Gastroesophageal sphincter (tissue), 4 donors: ENCODE results near the gene SAE1. TPM values are rescaled to one million over a fixed set of nuclear protein-coding genes. Genes with fewer than 3 reads are reported as not detected.
A peak's percentile ranks its signal among the peaks of the same experiment; 100 is the strongest.

Source experiments
- ATAC-seq: fragments of 150-250 bp; one replicate; pipeline ENCODE4 v1.9.1; 2016; ENCODE audit warnings: mild to moderate bottlenecking, moderate library complexity
- H3K27ac ChIP-seq, 4 donors: fragments of 200-600 bp; sonication (generic) in 3 of 4; 1 replicate in 3 of 4; 2 replicates in 1 of 4; pipeline ENCODE4 v1.5.1; 2016 to 2019
- H3K27me3 ChIP-seq: fragments of 200-600 bp; sonication (generic); one replicate; pipeline ENCODE4 v1.5.1; 2019
- H3K36me3 ChIP-seq, 2 donors: fragments of 200-600 bp; sonication (generic); one replicate each; pipeline ENCODE4 v1.5.1; 2019; ENCODE audit warnings: control low read depth in 1 of 2
- H3K4me1 ChIP-seq, 3 donors: fragments of 200-600 bp; sonication (generic); 1 replicate in 2 of 3; 2 replicates in 1 of 3; pipeline ENCODE4 v1.5.1; 2016 to 2019; ENCODE audit warnings: control low read depth in 2 of 3
- H3K4me3 ChIP-seq, 2 donors: fragments of 200-600 bp; sonication (generic); one replicate each; pipeline ENCODE4 v1.5.1; 2019; ENCODE audit warnings: mild to moderate bottlenecking in 1 of 2, moderate library complexity in 1 of 2
- H3K9me3 ChIP-seq, 3 donors: fragments of 200-600 bp; sonication (generic); one replicate each; pipeline ENCODE4 v1.5.1; 2017 to 2019; ENCODE audit warnings: control low read depth in 2 of 3
- EP300 ChIP-seq: sonication (generic); formaldehyde crosslinking; IDR thresholded peaks from one replicate; pipeline ENCODE4 v1.6.1; 2017; ENCODE audit warnings: antibody characterized with exemption, mild to moderate bottlenecking
- POLR2A ChIP-seq, 2 donors: fragments of 450-650 bp; IDR thresholded peaks; one replicate each; pipeline ENCODE4 v1.6.1; 2017; ENCODE audit warnings: antibody characterized with exemption in 2 of 2, mild to moderate bottlenecking in 2 of 2, moderate library complexity in 1 of 2
- POLR2AphosphoS5 ChIP-seq: sonication (generic); formaldehyde crosslinking; IDR thresholded peaks from one replicate; pipeline ENCODE4 v1.6.1; 2017; ENCODE audit warnings: antibody characterized with exemption
- WGBS, 2 donors: methylation state at CpG; one replicate each; pipeline ENCODE4 v1.1.5; 2018; ENCODE audit warnings: low coverage in 1 of 2; 5-methylcytosine and 5-hydroxymethylcytosine counted together
- total RNA-seq, 4 donors: library from RNA; depleted of rRNA; stranded (reverse); fragments of >200 nt; gene quantifications; one replicate each; pipeline ENCODE4 v1.1.0, GENCODE V29; 2016
- TF ChIP-seq, protein P1 (sequence below), 4 experiments: fragments of 200-600 bp in 2 of 4; fragments of 450-650 bp in 2 of 4; sonication (generic) in 1 of 4; IDR thresholded peaks; one replicate each; pipeline ENCODE4 v1.5.1; 2017 to 2019; ENCODE audit warnings: antibody characterized with exemption in 4 of 4, mild to moderate bottlenecking in 2 of 4, moderate library complexity in 2 of 4

The SAE1 gene
- total RNA-seq, 4 donors from 2014 or later, result 134 to 157 (median 153) TPM

DNA sequence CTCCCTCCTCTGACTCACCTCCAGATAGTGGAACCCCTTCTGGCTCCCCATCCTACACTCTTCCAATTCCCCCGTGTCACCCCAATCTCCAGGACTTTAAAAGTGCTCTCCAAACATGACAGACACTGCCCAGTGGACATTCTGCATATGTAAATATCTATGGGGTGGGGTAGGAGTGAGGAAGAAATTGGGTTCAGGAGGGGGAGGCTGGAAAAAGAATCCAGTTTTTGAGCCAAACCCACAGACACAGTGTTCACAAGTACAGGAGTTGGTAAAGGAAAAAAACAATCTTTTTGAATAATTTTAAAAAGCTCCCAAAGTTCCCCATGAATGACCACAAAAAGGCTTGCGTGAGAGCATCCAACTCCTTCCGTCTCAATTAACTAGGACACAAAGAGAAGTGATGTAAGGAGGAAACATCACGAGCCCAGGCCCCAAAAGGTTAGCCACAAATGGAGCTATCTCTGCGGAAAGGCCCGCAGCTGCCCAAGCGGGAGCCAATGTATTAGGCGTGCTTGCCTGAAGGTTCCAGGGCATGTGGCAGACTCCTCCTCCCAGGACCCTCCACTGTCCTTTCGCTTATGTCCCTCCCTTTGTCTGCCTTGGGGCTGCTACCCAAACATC lies 35.0 kb upstream of the SAE1 start:
- Histone ChIP-seq H3K27ac (peak overlapping the region in 3 of 4 donors; percentile 38 to 43 (median 41)), H3K36me3 (peaks cover 0 to 37% of the 10 kb centered on the region in 2 donors), H3K4me3 (no peak overlapping the region), H3K27me3 (no peaks in the 10 kb centered on the region), H3K9me3 (no peaks in the 10 kb centered on the region), H3K4me1 (peaks cover 0 to 79% (median 22%) of the 10 kb centered on the region in 3 donors)
- no peak for ATAC-seq
- WGBS, 2 donors, result 71 to 83% methylated on average over 7 to 8 of the region's 9 CpGs
- no peak for TF ChIP-seq POLR2A (IDR thresholded peaks at IDR 0.05)
- no peak for TF ChIP-seq POLR2AphosphoS5
- TF ChIP-seq, protein P1, sequence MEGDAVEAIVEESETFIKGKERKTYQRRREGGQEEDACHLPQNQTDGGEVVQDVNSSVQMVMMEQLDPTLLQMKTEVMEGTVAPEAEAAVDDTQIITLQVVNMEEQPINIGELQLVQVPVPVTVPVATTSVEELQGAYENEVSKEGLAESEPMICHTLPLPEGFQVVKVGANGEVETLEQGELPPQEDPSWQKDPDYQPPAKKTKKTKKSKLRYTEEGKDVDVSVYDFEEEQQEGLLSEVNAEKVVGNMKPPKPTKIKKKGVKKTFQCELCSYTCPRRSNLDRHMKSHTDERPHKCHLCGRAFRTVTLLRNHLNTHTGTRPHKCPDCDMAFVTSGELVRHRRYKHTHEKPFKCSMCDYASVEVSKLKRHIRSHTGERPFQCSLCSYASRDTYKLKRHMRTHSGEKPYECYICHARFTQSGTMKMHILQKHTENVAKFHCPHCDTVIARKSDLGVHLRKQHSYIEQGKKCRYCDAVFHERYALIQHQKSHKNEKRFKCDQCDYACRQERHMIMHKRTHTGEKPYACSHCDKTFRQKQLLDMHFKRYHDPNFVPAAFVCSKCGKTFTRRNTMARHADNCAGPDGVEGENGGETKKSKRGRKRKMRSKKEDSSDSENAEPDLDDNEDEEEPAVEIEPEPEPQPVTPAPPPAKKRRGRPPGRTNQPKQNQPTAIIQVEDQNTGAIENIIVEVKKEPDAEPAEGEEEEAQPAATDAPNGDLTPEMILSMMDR (IDR thresholded peaks at IDR 0.05), result no peak
- no peak for TF ChIP-seq EP300

DNA sequence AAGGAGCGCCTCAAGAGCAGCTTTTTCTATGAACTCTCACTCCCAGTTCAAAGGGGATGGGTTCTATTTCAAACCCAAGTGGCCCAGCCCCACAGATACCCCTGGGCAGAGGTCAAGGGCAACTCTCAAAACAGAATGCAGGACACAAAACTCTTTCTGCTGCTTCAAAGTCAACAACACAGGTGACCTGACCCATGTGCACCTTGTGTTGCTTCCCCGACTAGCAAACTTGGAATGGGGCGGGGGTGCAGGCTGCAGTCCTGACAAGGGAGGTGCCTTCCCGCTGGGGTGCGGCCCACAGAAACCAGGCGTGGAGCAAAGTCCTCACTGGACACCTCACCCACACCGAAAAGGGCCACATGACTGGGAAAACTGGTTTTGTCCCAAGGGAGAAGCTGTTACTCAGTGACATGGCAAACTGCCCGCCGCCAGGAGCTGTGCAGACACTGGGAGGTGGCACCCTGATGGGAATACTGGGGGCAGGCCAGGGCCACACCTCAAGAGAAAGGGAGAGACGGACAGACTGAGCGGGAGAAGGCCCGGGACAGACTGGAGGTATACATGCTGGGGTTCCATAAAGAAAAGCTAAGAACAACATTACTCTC lies 34.4 kb upstream of the SAE1 start:
- Histone ChIP-seq H3K36me3 (peaks cover 0 to 31% of the 10 kb centered on the region in 2 donors), H3K4me1 (peaks cover 0 to 84% (median 22%) of the 10 kb centered on the region in 3 donors), H3K4me3 (no peak overlapping the region), H3K27ac (peak overlapping the region in 1 of 4 donors; percentile 41), H3K9me3 (no peaks in the 10 kb centered on the region), H3K27me3 (no peaks in the 10 kb centered on the region)
- TF ChIP-seq, protein P1 (IDR thresholded peaks at IDR 0.05), result no peak
- no peak for TF ChIP-seq POLR2AphosphoS5
- TF ChIP-seq POLR2A (IDR thresholded peaks at IDR 0.05), result no peak
- no peak for TF ChIP-seq EP300
- no peak for ATAC-seq
- WGBS, 2 donors, result 92 to 100% methylated on average over 5 of the region's 12 CpGs

DNA sequence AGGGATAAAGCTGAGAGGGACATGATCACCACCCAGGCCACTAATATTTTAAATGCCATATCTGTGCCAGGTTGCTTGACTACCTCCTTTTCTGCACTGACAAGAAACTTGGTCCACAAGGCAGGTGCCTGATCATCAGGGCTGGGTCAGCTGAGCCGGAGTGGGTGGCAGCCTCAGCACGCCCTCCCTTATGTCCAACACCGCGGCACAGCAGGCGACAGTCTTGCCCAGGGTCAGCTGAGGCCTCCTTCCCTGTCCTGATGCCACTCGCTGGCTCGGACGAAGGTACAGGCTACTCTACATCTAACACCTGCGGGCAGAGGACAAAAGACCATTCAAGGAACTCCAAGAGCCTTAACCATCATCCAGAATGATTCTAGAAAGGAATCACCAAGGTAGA lies 33.9 kb upstream of the SAE1 start:
- no peak overlapping the region for H3K4me3 ChIP-seq
- no peak for TF ChIP-seq POLR2A (IDR thresholded peaks at IDR 0.05)
- peaks cover 0 to 26% of the 10 kb centered on the region in 2 donors for H3K36me3 ChIP-seq
- no peak for ATAC-seq
- H3K9me3 ChIP-seq, result no peaks in the 10 kb centered on the region
- 82% methylated on average over 2 of the region's 9 CpGs; no CpG with 5 or more reads in 1 of the 2 donors for WGBS, 2 donors
- H3K27me3 ChIP-seq, result no peaks in the 10 kb centered on the region
- peaks cover 0 to 89% (median 23%) of the 10 kb centered on the region in 3 donors for H3K4me1 ChIP-seq
- no peak overlapping the region for H3K27ac ChIP-seq

DNA sequence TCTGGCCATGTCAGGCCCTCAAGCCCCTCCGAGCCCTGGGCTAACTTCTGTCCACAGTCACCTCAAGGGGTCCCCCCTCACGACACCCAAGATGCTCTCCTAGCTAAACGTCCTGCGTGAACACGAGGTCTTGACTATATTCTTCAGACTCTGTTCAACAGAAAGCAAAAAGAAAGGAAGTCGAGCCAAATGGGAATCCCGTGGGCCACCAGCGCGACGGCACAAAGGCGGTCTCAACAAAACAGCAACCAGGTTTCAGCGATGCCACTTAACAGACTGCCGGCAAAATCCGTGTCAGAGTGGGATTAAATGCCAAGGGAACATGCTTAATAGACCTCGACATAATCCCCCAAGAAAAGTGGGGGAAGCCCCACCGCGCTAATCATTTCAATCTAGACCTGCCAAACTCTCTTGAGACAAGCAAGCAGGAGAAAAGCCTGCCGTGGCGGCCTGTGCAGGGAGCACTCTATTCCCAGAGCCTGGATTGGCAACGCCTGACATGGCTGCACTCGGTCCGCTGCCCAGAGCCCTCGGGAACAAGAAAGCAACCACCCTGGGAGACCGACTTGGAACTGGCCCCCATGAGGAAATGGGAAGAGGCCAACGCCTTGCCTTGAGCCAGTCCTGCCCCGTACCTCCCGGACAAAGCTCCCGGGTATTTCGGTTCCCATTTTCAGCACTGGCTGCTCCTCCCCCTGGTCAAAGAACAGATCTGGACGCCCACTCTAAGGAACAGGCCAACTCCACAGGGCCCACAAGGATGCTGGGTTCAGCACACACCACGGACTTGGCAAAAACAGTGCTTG lies 33.0 kb upstream of the SAE1 start:
- Histone ChIP-seq H3K27ac (peak overlapping the region in 3 of 4 donors; percentile 17 to 56 (median 49)), H3K4me1 (peaks cover 0 to 98% (median 26%) of the 10 kb centered on the region in 3 donors), H3K36me3 (peaks cover 0 to 17% of the 10 kb centered on the region in 2 donors), H3K9me3 (no peaks in the 10 kb centered on the region), H3K27me3 (no peaks in the 10 kb centered on the region), H3K4me3 (peak overlapping the region in 1 of 2 donors; percentile 6)
- no peak for TF ChIP-seq EP300
- no peak for TF ChIP-seq POLR2AphosphoS5
- TF ChIP-seq, protein P1 (IDR thresholded peaks at IDR 0.05), result no peak
- 67 to 88% methylated on average over 13 to 16 of the region's 31 CpGs for WGBS, 2 donors
- peak; percentile 57 for ATAC-seq

DNA sequence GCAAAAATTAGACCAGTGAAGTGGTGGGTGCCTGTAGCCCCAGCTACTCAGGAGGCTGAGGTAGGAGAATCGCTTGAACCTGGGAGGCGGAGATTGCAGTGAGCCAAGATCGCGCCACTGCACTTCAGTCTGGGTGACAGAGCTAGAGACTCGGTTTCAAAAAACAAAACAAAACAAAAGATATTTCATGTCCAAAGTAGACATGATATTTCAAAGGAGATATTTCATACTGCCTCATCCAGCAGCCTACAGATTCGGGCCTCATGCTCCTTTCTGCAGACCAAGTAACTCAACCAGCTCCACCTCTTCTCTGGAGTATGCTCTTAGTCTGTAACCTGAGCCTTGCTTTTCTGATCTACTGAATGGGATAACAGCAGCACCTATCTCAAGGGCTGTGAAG lies 32.0 kb upstream of the SAE1 start:
- H3K4me1 ChIP-seq, result peaks cover 0 to 99% (median 26%) of the 10 kb centered on the region in 3 donors
- WGBS, 2 donors, result 89 to 91% methylated on average over 4 to 6 of the region's 6 CpGs
- peaks cover 0 to 9% of the 10 kb centered on the region in 2 donors for H3K36me3 ChIP-seq
- H3K4me3 ChIP-seq, result no peak overlapping the region
- no peaks in the 10 kb centered on the region for H3K9me3 ChIP-seq
- ATAC-seq, result no peak
- no peak for TF ChIP-seq POLR2A (IDR thresholded peaks at IDR 0.05)
- TF ChIP-seq POLR2AphosphoS5, result no peak
- TF ChIP-seq EP300, result no peak
- TF ChIP-seq, protein P1 (IDR thresholded peaks at IDR 0.05), result no peak
- peak overlapping the region in 2 of 4 donors; percentile 49 to 56 for H3K27ac ChIP-seq
- no peaks in the 10 kb centered on the region for H3K27me3 ChIP-seq
